Trophoblast cell (in vitro differentiated cells and primary cell): Measurements from ENCODE around the gene P4HB.

ENCODE experiments used
- DNase-seq, 2 donors: peaks; one replicate each; pipeline ENCODE4 v3.0.0-alpha.2; 2016
- H2AFZ ChIP-seq: 2 replicates; pipeline ENCODE4 v1.6.1; 2013; ENCODE audit warnings: low read length, moderate library complexity, mild to moderate bottlenecking; ENCODE audit not compliant: insufficient read depth, poor library complexity
- H2AK5ac ChIP-seq: 2 replicates; pipeline ENCODE4 v1.6.1; 2013; ENCODE audit warnings: mild to moderate bottlenecking, low read length
- H2BK120ac ChIP-seq: 2 replicates; pipeline ENCODE4 v1.6.1; 2013; ENCODE audit warnings: low read length, mild to moderate bottlenecking, moderate library complexity; ENCODE audit not compliant: insufficient read depth, poor library complexity
- H2BK12ac ChIP-seq: 2 replicates; pipeline ENCODE4 v1.6.1; 2013; ENCODE audit warnings: mild to moderate bottlenecking, low read length, moderate library complexity
- H2BK5ac ChIP-seq: 2 replicates; pipeline ENCODE4 v1.6.1; 2013; ENCODE audit warnings: low read length, low read depth, moderate library complexity, mild to moderate bottlenecking; ENCODE audit not compliant: poor library complexity
- H3K14ac ChIP-seq: 2 replicates; pipeline ENCODE4 v1.6.1; 2013; ENCODE audit warnings: mild to moderate bottlenecking, low read length
- H3K18ac ChIP-seq: 2 replicates; pipeline ENCODE4 v1.6.1; 2013; ENCODE audit warnings: mild to moderate bottlenecking, low read length
- H3K23ac ChIP-seq: 2 replicates; pipeline ENCODE4 v1.6.1; 2013; ENCODE audit warnings: low read length
- H3K27ac ChIP-seq: 2 replicates; pipeline ENCODE4 v1.5.1; 2013; ENCODE audit warnings: low read depth, mild to moderate bottlenecking, inconsistent platforms, low read length, moderate library complexity
- H3K27me3 ChIP-seq: 2 replicates; pipeline ENCODE4 v1.6.1; 2013; ENCODE audit warnings: inconsistent platforms, mild to moderate bottlenecking, low read length, moderate library complexity; ENCODE audit not compliant: insufficient read depth
- H3K36me3 ChIP-seq, 2 experiments: 1 replicate in 1 of 2; 2 replicates in 1 of 2; pipeline ENCODE4 v1.6.1; 2013; ENCODE audit warnings: low read length in 2 of 2, mild to moderate bottlenecking in 2 of 2, moderate library complexity in 1 of 2; ENCODE audit not compliant: insufficient read depth in 2 of 2, control insufficient read depth in 1 of 2
- H3K4ac ChIP-seq: 2 replicates; pipeline ENCODE4 v1.6.1; 2013; ENCODE audit warnings: low read depth, mild to moderate bottlenecking, low read length, moderate library complexity
- H3K4me1 ChIP-seq, 2 experiments: 1 replicate in 1 of 2; 2 replicates in 1 of 2; pipeline ENCODE4 v1.6.1; 2013; ENCODE audit warnings: low read length in 2 of 2, mild to moderate bottlenecking in 2 of 2, moderate library complexity in 1 of 2; ENCODE audit not compliant: insufficient read depth in 2 of 2, control insufficient read depth in 1 of 2
- H3K4me2 ChIP-seq: 2 replicates; pipeline ENCODE4 v1.6.1; 2013; ENCODE audit warnings: inconsistent platforms, mild to moderate bottlenecking, low read length, moderate library complexity
- H3K4me3 ChIP-seq: 2 replicates; pipeline ENCODE4 v1.5.1; 2013; ENCODE audit warnings: mild to moderate bottlenecking, low read depth, low read length, inconsistent platforms
- H3K79me1 ChIP-seq: one replicate; pipeline ENCODE4 v1.6.1; 2013; ENCODE audit warnings: low read length
- H3K79me2 ChIP-seq: 2 replicates; pipeline ENCODE4 v1.6.1; 2013; ENCODE audit warnings: low read length, mild to moderate bottlenecking; ENCODE audit not compliant: control insufficient read depth, insufficient read depth, poor library complexity
- H3K9ac ChIP-seq: 2 replicates; pipeline ENCODE4 v1.6.1; 2013; ENCODE audit warnings: mild to moderate bottlenecking, low read length
- H3K9me3 ChIP-seq: 2 replicates; pipeline ENCODE4 v1.6.1; 2013; ENCODE audit warnings: low read depth, mild to moderate bottlenecking, control low read depth, inconsistent platforms, low read length; ENCODE audit not compliant: insufficient read depth
- H4K12ac ChIP-seq: 2 replicates; pipeline ENCODE4 v1.6.1; 2013; ENCODE audit warnings: low read depth, mild to moderate bottlenecking, low read length, moderate library complexity
- H4K8ac ChIP-seq: 2 replicates; pipeline ENCODE4 v1.6.1; 2013; ENCODE audit warnings: low read depth, mild to moderate bottlenecking, low read length, moderate library complexity
- H4K91ac ChIP-seq: one replicate; pipeline ENCODE4 v1.6.1; 2013; ENCODE audit warnings: low read depth, mild to moderate bottlenecking, low read length, moderate library complexity
- WGBS: extraction: QIAGEN DNeasy Blood & Tissue Kit; methylation state at CpG from one replicate; pipeline ENCODE4 v1.1.7; 2013; ENCODE audit warnings: missing lambda C conversion rate; ENCODE audit not compliant: insufficient read length, insufficient coverage; ENCODE audit errors: extremely low coverage; 5-methylcytosine and 5-hydroxymethylcytosine counted together

Gene P4HB

GRCh38 chr17:81885454-81885853 is 25.1 kb upstream of the P4HB start:
- no peak overlapping the region for H3K4me3 ChIP-seq
- H3K9me3 ChIP-seq, result peaks cover 4% of the 10 kb centered on the region
- H2BK120ac ChIP-seq, result no peak overlapping the region
- H3K14ac ChIP-seq, result no peak overlapping the region
- no peak overlapping the region for H3K23ac ChIP-seq
- no peaks in the 10 kb centered on the region for H3K27me3 ChIP-seq
- H3K9ac ChIP-seq, result no peak overlapping the region
- peaks cover 59 to 71% of the 10 kb centered on the region in 2 experiments for H3K36me3 ChIP-seq
- H2BK5ac ChIP-seq, result no peak overlapping the region
- H4K12ac ChIP-seq, result no peak overlapping the region
- no peak overlapping the region for H3K4me2 ChIP-seq
- no peak for DNase-seq
- no peak overlapping the region for H2AK5ac ChIP-seq
- no peak overlapping the region for H3K18ac ChIP-seq
- no peak overlapping the region for H2BK12ac ChIP-seq
- H3K4me1 ChIP-seq, result peaks cover 2 to 3% of the 10 kb centered on the region in 2 experiments
- WGBS, result no CpG with 5 or more reads among the region's 10 CpGs
- no peak overlapping the region for H4K8ac ChIP-seq
- H4K91ac ChIP-seq, result no peak overlapping the region
- H3K79me2 ChIP-seq, result peaks cover 5% of the 10 kb centered on the region
- H2AFZ ChIP-seq, result no peak overlapping the region
- no peak overlapping the region for H3K27ac ChIP-seq
- no peaks in the 10 kb centered on the region for H3K79me1 ChIP-seq
- H3K4ac ChIP-seq, result no peak overlapping the region

GRCh38 chr17:81884968-81885367 is 24.6 kb upstream of the P4HB start:
- Histone ChIP-seq H4K12ac (no peak overlapping the region), H3K9me3 (peaks cover 4% of the 10 kb centered on the region), H3K27me3 (no peaks in the 10 kb centered on the region), H2BK12ac (no peak overlapping the region), H3K4ac (no peak overlapping the region), H4K8ac (no peak overlapping the region), H3K79me1 (no peaks in the 10 kb centered on the region), H2BK5ac (no peak overlapping the region), H3K14ac (no peak overlapping the region), H3K4me1 (no peaks in the 10 kb centered on the region), H3K4me2 (no peak overlapping the region), H2AFZ (no peak overlapping the region), H2BK120ac (no peak overlapping the region), H3K36me3 (peaks cover 57 to 68% of the 10 kb centered on the region in 2 experiments), H3K18ac (no peak overlapping the region), H4K91ac (no peak overlapping the region), H3K9ac (no peak overlapping the region), H3K27ac (no peak overlapping the region), H3K79me2 (peaks cover 2% of the 10 kb centered on the region), H3K4me3 (no peak overlapping the region), H2AK5ac (no peak overlapping the region), H3K23ac (no peak overlapping the region)
- no peak for DNase-seq
- WGBS, result no CpG with 5 or more reads among the region's 5 CpGs

- WGBS, result no CpG with 5 or more reads among the region's 11 CpGs
- H3K36me3 ChIP-seq, result peaks cover 58 to 64% of the 10 kb centered on the region in 2 experiments
These were observed 24.2 kb upstream of the P4HB start for GRCh38 chr17:81884520-81884919.

GRCh38 chr17:81879121-81879520 is 18.8 kb upstream of the P4HB start:
- no peak overlapping the region for H4K12ac ChIP-seq
- H2BK5ac ChIP-seq, result no peak overlapping the region
- H3K23ac ChIP-seq, result no peak overlapping the region
- no peak overlapping the region for H3K4ac ChIP-seq
- H3K79me1 ChIP-seq, result no peaks in the 10 kb centered on the region
- no peaks in the 10 kb centered on the region for H3K79me2 ChIP-seq
- no peak overlapping the region for H3K9ac ChIP-seq
- no peak for DNase-seq
- no peak overlapping the region for H2AK5ac ChIP-seq
- H2AFZ ChIP-seq, result no peak overlapping the region
- no peak overlapping the region for H3K4me2 ChIP-seq
- no CpG with 5 or more reads among the region's 5 CpGs for WGBS
- no peak overlapping the region for H3K14ac ChIP-seq
- no peak overlapping the region for H2BK120ac ChIP-seq
- H3K9me3 ChIP-seq, result peaks cover 1% of the 10 kb centered on the region
- H3K4me3 ChIP-seq, result no peak overlapping the region
- no peak overlapping the region for H3K27ac ChIP-seq
- no peaks in the 10 kb centered on the region for H3K4me1 ChIP-seq
- no peak overlapping the region for H3K18ac ChIP-seq
- H3K36me3 ChIP-seq, result peaks cover 20% of the 10 kb centered on the region in 2 experiments
- H3K27me3 ChIP-seq, result no peaks in the 10 kb centered on the region
- no peak overlapping the region for H2BK12ac ChIP-seq
- H4K91ac ChIP-seq, result no peak overlapping the region
- H4K8ac ChIP-seq, result no peak overlapping the region

More at GRCh38 chr17:81884520-81884919, 24.2 kb upstream of the P4HB start:
- Histone ChIP-seq H3K27ac (no peak overlapping the region), H3K4ac (no peak overlapping the region), H4K8ac (no peak overlapping the region), H2BK5ac (no peak overlapping the region), H3K9ac (no peak overlapping the region), H3K4me3 (no peak overlapping the region), H4K91ac (no peak overlapping the region), H3K14ac (no peak overlapping the region), H3K79me2 (peaks cover 2% of the 10 kb centered on the region), H2BK120ac (no peak overlapping the region), H3K23ac (no peak overlapping the region), H2AFZ (no peak overlapping the region), H3K79me1 (no peaks in the 10 kb centered on the region), H4K12ac (no peak overlapping the region), H3K9me3 (peaks cover 4% of the 10 kb centered on the region), H2AK5ac (no peak overlapping the region), H3K4me1 (no peaks in the 10 kb centered on the region), H3K4me2 (no peak overlapping the region), H3K18ac (no peak overlapping the region), H3K27me3 (no peaks in the 10 kb centered on the region), H2BK12ac (no peak overlapping the region)
- DNase-seq, result no peak
